Adrenal gland (tissue), 12 donors: Measurements from ENCODE around the gene ADSL. TPM values are rescaled to one million over a fixed set of nuclear protein-coding genes. Genes with fewer than 3 reads are reported as not detected.

Source experiments
- DNase-seq, 7 donors: peaks; one replicate each; pipeline ENCODE4 v3.0.0-alpha.2; 2019 to 2020
- H3K27ac ChIP-seq, 5 donors: fragments of 200-600 bp; sonication (generic) in 4 of 5; 1 replicate in 3 of 5; 2 replicates in 2 of 5; pipeline versions ENCODE4 v1.5.1 to v1.8.0; 2016 to 2020; ENCODE audit warnings: mild to moderate bottlenecking in 1 of 5
- H3K27me3 ChIP-seq: fragments of 200-600 bp; 2 replicates; pipeline ENCODE4 v1.8.0; 2021
- H3K36me3 ChIP-seq, 2 donors: fragments of 200-600 bp; replicated peaks in 1 of 2; 1 replicate in 1 of 2; 2 replicates in 1 of 2; pipeline versions ENCODE4 v1.5.1 to v1.8.0; 2018 to 2022
- H3K4me1 ChIP-seq, 2 donors: fragments of 200-600 bp; replicated peaks in 1 of 2; 1 replicate in 1 of 2; 2 replicates in 1 of 2; pipeline versions ENCODE4 v1.5.1 to v1.8.0; 2018 to 2021
- H3K4me3 ChIP-seq, 4 donors: fragments of 200-600 bp; sonication (generic) in 3 of 4; one replicate each; pipeline ENCODE4 v1.5.1; 2016 to 2018
- H3K9me3 ChIP-seq, 3 donors: fragments of 200-600 bp; sonication (generic) in 1 of 3; replicated peaks in 1 of 3; 1 replicate in 2 of 3; 2 replicates in 1 of 3; pipeline versions ENCODE4 v1.5.1 to v1.8.0; 2016 to 2021
- POLR2A ChIP-seq, 2 donors: fragments of 450-650 bp; IDR thresholded peaks; one replicate each; pipeline ENCODE4 v1.6.1; 2017; ENCODE audit warnings: antibody characterized with exemption in 2 of 2, mild to moderate bottlenecking in 2 of 2, moderate library complexity in 1 of 2
- WGBS, 4 donors: extraction: QIAGEN DNeasy Blood & Tissue Kit in 2 of 4; methylation state at CpG; one replicate each; pipeline versions ENCODE4 v1.1.5 to v1.1.7; 2013 to 2017; 5-methylcytosine and 5-hydroxymethylcytosine counted together
- intact Hi-C, 2 donors: fragments of 100-400 bp; cut with DNase I; formaldehyde crosslinking; loops; one replicate each; pipeline versions ENCODE4 v1.14.1 to v1.15.0; 2022 to 2023
- polyA plus RNA-seq, 3 donors: library from polyadenylated mRNA; stranded (reverse); fragments of 200-250 nt in 2 of 3; fragments of 350-450 nt in 1 of 3; fragmentation: Illumina TruSeq in 1 of 3; extraction: RNeasy Lipid Tissue Mini Kit (QIAGEN cat#74804) in 1 of 3; gene quantifications; one replicate each; pipeline ENCODE4 v1.2.3, GENCODE V29; 2013 to 2014
- total RNA-seq, 9 donors: library from RNA; depleted of rRNA in 4 of 9; stranded (reverse); fragments of >200 nt in 4 of 9; fragments of 120-200 nt in 1 of 9; fragmentation: NEBNext Ultra II Directional in 1 of 9; extraction: Animal tissue kit (Norgen Biotek cat#: 25700) in 1 of 9; gene quantifications; one replicate each; pipeline versions ENCODE4 v1.1.0 to v1.2.4, GENCODE V29; 2013 to 2023
- TF ChIP-seq, protein P1 (sequence below), 6 experiments: fragments of 450-650 bp in 4 of 6; fragments of 200-600 bp in 2 of 6; sonication (generic) in 1 of 6; IDR thresholded peaks; 1 replicate in 5 of 6; 2 replicates in 1 of 6; pipeline versions ENCODE4 v1.5.1 to v1.8.0; 2016 to 2021; ENCODE audit warnings: antibody characterized with exemption in 6 of 6, mild to moderate bottlenecking in 2 of 6, moderate library complexity in 1 of 6
- donor health status: healthy with polysubstance abuse.
- donor health status: Bipolar disorder and iron deficiency.
- donor health status: DM: yes; HTN: yes; CAD: no.
- donor health status: DM: no; HTN: no; CAD: no.
- donor health status: DM: no; HTN: no; CAD: no.
- donor health status: DM: yes; HTN: yes; CAD: no.

The ADSL gene
- total and polyA plus RNA-seq, 12 donors: 26.8 to 107 (median 57.5) TPM

DNA sequence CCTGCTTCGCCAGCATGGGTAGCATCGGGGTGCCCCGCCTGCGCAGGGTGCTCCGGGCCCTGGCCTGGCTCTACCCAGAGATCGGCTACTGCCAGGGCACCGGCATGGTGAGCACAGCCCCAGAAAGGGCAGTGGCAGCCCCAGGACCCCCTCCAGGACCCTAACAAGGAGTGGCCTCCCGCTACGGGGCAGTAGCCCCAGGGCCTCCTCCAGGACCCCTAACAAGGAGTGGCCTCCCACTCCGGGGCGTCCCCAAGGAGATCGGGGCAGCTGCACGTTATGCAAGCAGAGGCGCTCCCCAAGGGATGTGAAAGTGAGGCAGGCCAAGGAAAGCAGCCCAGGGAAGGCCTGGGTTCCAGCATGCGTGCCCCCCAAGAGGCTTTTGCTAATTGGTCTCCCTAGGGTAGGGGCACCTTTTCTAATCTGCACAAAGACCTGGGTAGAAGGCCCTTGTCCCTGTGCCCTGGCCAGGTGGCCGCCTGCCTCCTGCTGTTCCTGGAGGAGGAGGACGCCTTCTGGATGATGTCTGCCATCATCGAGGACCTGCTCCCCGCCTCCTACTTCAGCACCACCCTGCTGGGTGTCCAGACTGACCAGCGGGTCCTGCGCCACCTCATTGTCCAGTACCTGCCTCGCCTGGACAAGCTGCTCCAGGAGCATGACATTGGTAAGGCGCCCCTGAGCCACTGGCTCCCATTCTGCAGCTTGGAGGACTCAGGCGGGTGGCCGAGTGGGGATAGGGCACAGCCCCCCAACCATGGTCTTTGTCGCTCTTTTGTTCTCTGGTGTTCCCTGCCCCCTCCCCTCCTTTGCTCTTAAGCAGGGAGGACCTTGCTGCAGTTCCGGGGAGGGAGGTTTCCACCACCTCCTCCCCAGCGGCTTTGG is 59.1 kb downstream of the ADSL start:
- TF ChIP-seq, protein P1, sequence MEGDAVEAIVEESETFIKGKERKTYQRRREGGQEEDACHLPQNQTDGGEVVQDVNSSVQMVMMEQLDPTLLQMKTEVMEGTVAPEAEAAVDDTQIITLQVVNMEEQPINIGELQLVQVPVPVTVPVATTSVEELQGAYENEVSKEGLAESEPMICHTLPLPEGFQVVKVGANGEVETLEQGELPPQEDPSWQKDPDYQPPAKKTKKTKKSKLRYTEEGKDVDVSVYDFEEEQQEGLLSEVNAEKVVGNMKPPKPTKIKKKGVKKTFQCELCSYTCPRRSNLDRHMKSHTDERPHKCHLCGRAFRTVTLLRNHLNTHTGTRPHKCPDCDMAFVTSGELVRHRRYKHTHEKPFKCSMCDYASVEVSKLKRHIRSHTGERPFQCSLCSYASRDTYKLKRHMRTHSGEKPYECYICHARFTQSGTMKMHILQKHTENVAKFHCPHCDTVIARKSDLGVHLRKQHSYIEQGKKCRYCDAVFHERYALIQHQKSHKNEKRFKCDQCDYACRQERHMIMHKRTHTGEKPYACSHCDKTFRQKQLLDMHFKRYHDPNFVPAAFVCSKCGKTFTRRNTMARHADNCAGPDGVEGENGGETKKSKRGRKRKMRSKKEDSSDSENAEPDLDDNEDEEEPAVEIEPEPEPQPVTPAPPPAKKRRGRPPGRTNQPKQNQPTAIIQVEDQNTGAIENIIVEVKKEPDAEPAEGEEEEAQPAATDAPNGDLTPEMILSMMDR (IDR thresholded peaks at IDR 0.05): no peak
- no peak for TF ChIP-seq POLR2A (IDR thresholded peaks at IDR 0.05)
- no peaks in the 10 kb centered on the region for H3K9me3 ChIP-seq
- H3K4me3 ChIP-seq: no peak overlapping the region
- WGBS, 4 donors: 84 to 94% (median 91%) methylated on average over 13 to 28 of the region's 28 CpGs
- intact Hi-C loops: no loop called here
- no peaks in the 10 kb centered on the region for H3K4me1 ChIP-seq
- H3K27me3 ChIP-seq: no peaks in the 10 kb centered on the region
- H3K27ac ChIP-seq: no peak overlapping the region
- peaks cover 0 to 87% of the 10 kb centered on the region in 2 donors for H3K36me3 ChIP-seq
- DNase-seq: no peak

- Histone ChIP-seq H3K4me3 (no peak overlapping the region), H3K4me1 (no peaks in the 10 kb centered on the region), H3K9me3 (no peaks in the 10 kb centered on the region), H3K36me3 (peaks cover 0 to 87% of the 10 kb centered on the region in 2 donors), H3K27ac (no peak overlapping the region), H3K27me3 (no peaks in the 10 kb centered on the region)
- intact Hi-C loops: no loop called here
- no peak for DNase-seq
- WGBS, 4 donors: 94 to 96% (median 96%) methylated on average over 18 to 31 of the region's 31 CpGs
- TF ChIP-seq, protein P1 (IDR thresholded peaks at IDR 0.05): no peak
- TF ChIP-seq POLR2A (IDR thresholded peaks at IDR 0.05): no peak
These were observed 60.0 kb downstream of the ADSL start for GRCh38 chr22:40406063-40406890.

DNA sequence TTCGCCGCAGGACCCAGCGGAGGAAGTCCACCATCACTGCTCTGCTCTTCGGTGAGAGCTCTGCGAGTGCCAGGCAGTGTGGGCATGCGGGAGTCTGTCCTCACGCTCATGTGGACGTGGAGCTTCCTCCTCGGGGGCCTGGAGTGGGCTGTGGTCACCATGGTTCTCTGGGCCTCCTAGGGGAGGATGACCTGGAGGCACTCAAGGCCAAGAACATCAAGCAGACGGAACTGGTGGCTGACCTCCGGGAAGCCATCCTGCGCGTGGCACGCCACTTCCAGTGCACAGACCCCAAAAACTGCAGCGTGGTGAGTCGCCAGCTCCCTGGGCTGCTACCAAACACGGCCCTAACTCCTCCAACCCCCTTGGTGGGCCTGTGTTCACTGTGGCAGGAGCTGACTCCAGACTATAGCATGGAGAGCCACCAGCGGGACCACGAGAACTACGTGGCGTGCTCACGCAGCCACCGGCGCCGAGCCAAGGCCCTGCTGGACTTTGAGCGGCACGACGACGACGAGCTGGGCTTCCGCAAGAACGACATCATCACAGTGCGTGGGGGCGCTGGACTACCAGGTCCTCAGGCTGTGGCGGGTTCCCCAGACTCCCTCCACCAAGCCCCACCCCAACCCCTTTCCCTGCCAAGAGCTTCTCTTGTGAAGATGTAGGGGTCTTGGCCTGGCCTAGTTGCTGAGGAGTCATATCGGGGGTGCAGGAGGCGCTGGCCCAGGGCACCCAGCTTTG is 60.9 kb downstream of the ADSL start:
- Histone ChIP-seq H3K9me3 (no peaks in the 10 kb centered on the region), H3K36me3 (peaks cover 0 to 83% of the 10 kb centered on the region in 2 donors), H3K4me3 (no peak overlapping the region), H3K27ac (no peak overlapping the region), H3K4me1 (no peaks in the 10 kb centered on the region), H3K27me3 (no peaks in the 10 kb centered on the region)
- TF ChIP-seq POLR2A (IDR thresholded peaks at IDR 0.05): no peak
- TF ChIP-seq, protein P1 (IDR thresholded peaks at IDR 0.05): no peak
- 92 to 95% (median 94%) methylated on average over 21 to 37 of the region's 37 CpGs for WGBS, 4 donors
- no peak for DNase-seq
- intact Hi-C loops: no loop called here
